ENCODE data around the gene MBD3.

GRCh38 chr19:1566392-1567115 lies 26.1 kb downstream of the MBD3 start:
- TF ChIP-seq CTCF (IDR thresholded peaks at IDR 0.05) (no peak), POLR2A (IDR thresholded peaks at IDR 0.05) (peak; percentile 74 to 80)

Measured in uterus (tissue), 2 donors.